ENCODE results near the gene HGF. TPM values are rescaled to one million over a fixed set of nuclear protein-coding genes. Genes with fewer than 3 reads are reported as not detected.

Gene HGF
- total RNA-seq, 1 experiment from 2014 or later = not detected

DNA sequence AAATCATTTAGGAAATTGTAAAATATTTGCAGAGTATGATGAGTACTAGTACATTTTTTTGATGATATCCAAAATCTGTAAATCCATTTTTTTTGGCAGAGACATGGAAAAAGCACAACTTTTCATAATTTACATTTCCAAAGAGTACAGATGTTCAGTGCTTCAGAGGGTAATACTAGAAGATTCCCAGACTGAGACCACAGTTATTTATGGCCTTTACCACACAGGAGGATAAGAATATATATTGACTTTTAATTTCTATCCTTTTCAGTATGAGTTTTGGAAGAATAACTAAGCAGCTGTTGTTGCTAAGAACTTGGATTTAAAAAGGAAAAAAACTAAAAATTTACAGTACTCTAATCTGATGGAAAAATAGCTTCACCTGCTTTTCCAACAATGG, 61.9 kb downstream of the HGF start:
- Histone ChIP-seq H3K9me3 (no peaks in the 10 kb centered on the region), H3K4me3 (ENCODE audit: low read depth, low read length) (no peak overlapping the region), H3K4me1 (no peaks in the 10 kb centered on the region), H3K27me3 (replicated peaks; ENCODE audit: control insufficient read depth, insufficient read depth, low read length) (no peaks in the 10 kb centered on the region), H3K36me3 (ENCODE audit: control insufficient read depth, insufficient read depth, low read length) (no peaks in the 10 kb centered on the region)
- ChIA-PET CTCF (no interaction called here), POLR2A (no interaction called here)
- Mint-ChIP-seq H3K9me3 (ENCODE audit: unreplicated experiment) (no peaks in the 10 kb centered on the region), H3K36me3 (ENCODE audit: insufficient read depth, unreplicated experiment) (no peaks in the 10 kb centered on the region), H3K4me1 (ENCODE audit: low read depth, unreplicated experiment) (no peaks in the 10 kb centered on the region), H3K27ac (ENCODE audit: unreplicated experiment) (no peak overlapping the region), H3K4me3 (ENCODE audit: unreplicated experiment) (no peak overlapping the region), H3K27me3 (ENCODE audit: insufficient read depth, unreplicated experiment) (no peaks in the 10 kb centered on the region)
- TF ChIP-seq, protein P1, sequence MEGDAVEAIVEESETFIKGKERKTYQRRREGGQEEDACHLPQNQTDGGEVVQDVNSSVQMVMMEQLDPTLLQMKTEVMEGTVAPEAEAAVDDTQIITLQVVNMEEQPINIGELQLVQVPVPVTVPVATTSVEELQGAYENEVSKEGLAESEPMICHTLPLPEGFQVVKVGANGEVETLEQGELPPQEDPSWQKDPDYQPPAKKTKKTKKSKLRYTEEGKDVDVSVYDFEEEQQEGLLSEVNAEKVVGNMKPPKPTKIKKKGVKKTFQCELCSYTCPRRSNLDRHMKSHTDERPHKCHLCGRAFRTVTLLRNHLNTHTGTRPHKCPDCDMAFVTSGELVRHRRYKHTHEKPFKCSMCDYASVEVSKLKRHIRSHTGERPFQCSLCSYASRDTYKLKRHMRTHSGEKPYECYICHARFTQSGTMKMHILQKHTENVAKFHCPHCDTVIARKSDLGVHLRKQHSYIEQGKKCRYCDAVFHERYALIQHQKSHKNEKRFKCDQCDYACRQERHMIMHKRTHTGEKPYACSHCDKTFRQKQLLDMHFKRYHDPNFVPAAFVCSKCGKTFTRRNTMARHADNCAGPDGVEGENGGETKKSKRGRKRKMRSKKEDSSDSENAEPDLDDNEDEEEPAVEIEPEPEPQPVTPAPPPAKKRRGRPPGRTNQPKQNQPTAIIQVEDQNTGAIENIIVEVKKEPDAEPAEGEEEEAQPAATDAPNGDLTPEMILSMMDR (IDR thresholded peaks at IDR 0.05; ENCODE audit: insufficient read depth in 1 of 2, low read depth in 1 of 2, low read length in 1 of 2, severe bottlenecking in 1 of 2, unreplicated experiment in 1 of 2) = no peak
- intact Hi-C loops (cut with micrococcal nuclease; ENCODE audit: unreplicated experiment) = no loop called here
- no TSS peak for BruUV-seq (replicated peaks)
- DNase-seq = no peak

DNA sequence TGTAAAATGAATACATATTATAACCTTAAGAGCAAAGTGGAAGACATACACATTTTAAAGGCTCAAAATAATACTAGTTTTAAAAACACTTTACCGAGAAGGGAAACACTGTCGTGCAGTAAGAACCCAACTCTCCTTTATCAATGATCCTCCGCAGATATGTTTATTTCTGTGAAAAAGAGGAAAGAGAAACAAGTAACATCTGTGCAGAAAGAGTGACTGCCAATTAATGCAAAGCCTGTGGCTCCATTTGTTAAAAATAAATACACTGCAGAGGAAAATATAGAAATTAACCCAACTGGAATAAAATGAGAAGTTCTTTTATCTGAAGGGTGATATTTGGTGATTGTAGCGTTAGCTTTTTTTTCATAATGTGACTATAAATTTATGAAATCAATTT, 62.7 kb downstream of the HGF start:
- intact Hi-C loops (cut with micrococcal nuclease; ENCODE audit: unreplicated experiment) = no loop called here
- Mint-ChIP-seq H3K4me1 (ENCODE audit: low read depth, unreplicated experiment) (no peaks in the 10 kb centered on the region), H3K27me3 (ENCODE audit: insufficient read depth, unreplicated experiment) (no peaks in the 10 kb centered on the region), H3K4me3 (ENCODE audit: unreplicated experiment) (no peak overlapping the region), H3K27ac (ENCODE audit: unreplicated experiment) (no peak overlapping the region), H3K36me3 (ENCODE audit: insufficient read depth, unreplicated experiment) (no peaks in the 10 kb centered on the region), H3K9me3 (ENCODE audit: unreplicated experiment) (no peaks in the 10 kb centered on the region)
- TF ChIP-seq, protein P1 (IDR thresholded peaks at IDR 0.05; ENCODE audit: insufficient read depth in 1 of 2, low read depth in 1 of 2, low read length in 1 of 2, severe bottlenecking in 1 of 2, unreplicated experiment in 1 of 2) = no peak
- BruUV-seq (replicated peaks) = no TSS peak
- ChIA-PET POLR2A (no interaction called here), CTCF (no interaction called here)
- Histone ChIP-seq H3K4me1 (no peaks in the 10 kb centered on the region), H3K4me3 (ENCODE audit: low read depth, low read length) (no peak overlapping the region), H3K9me3 (no peaks in the 10 kb centered on the region), H3K27me3 (replicated peaks; ENCODE audit: control insufficient read depth, insufficient read depth, low read length) (no peaks in the 10 kb centered on the region), H3K36me3 (ENCODE audit: control insufficient read depth, insufficient read depth, low read length) (no peaks in the 10 kb centered on the region)
- no peak for DNase-seq

DNA sequence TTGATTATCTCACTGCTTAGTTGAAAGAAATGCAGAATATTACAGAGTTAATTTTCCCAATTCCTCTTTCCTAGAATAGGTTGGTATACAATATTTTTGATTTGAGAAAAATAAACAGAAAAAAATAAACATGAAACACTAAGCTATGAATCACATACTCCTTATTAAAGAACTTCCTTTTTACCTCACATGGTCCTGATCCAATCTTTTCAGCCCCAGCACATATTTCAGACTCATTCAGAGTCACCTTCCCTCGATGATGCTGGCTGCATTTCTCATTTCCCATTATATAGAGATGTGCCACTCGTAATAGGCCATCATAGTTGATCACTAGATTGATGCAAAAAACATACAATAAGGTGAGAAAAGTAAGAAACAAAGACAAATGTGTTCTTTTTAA, 64.6 kb downstream of the HGF start:
- POLR2A ChIA-PET = no interaction called here
- Mint-ChIP-seq H3K4me3 (ENCODE audit: unreplicated experiment) (no peak overlapping the region), H3K36me3 (ENCODE audit: insufficient read depth, unreplicated experiment) (no peaks in the 10 kb centered on the region), H3K27me3 (ENCODE audit: insufficient read depth, unreplicated experiment) (no peaks in the 10 kb centered on the region), H3K27ac (ENCODE audit: unreplicated experiment) (no peak overlapping the region), H3K9me3 (ENCODE audit: unreplicated experiment) (no peaks in the 10 kb centered on the region), H3K4me1 (ENCODE audit: low read depth, unreplicated experiment) (no peaks in the 10 kb centered on the region)
- no peaks in the 10 kb centered on the region for H3K4me1 ChIP-seq
- no peaks in the 10 kb centered on the region for H3K36me3 ChIP-seq (ENCODE audit: control insufficient read depth, insufficient read depth, low read length)
- H3K27me3 ChIP-seq (replicated peaks; ENCODE audit: control insufficient read depth, insufficient read depth, low read length) = no peaks in the 10 kb centered on the region
- TF ChIP-seq, protein P1 (IDR thresholded peaks at IDR 0.05; ENCODE audit: insufficient read depth in 1 of 2, low read depth in 1 of 2, low read length in 1 of 2, severe bottlenecking in 1 of 2, unreplicated experiment in 1 of 2) = no peak
- BruUV-seq (replicated peaks) = no TSS peak
- no peak for DNase-seq
- H3K4me3 ChIP-seq (ENCODE audit: low read depth, low read length) = no peak overlapping the region
- CTCF ChIA-PET = no interaction called here
- no peaks in the 10 kb centered on the region for H3K9me3 ChIP-seq
- intact Hi-C loops (cut with micrococcal nuclease; ENCODE audit: unreplicated experiment) = no loop called here

All from Caco-2 (cell line).